Measurements from ENCODE around the gene KLF4.
A peak's percentile ranks its signal among the peaks of the same experiment; 100 is the strongest.

Gene KLF4

DNA sequence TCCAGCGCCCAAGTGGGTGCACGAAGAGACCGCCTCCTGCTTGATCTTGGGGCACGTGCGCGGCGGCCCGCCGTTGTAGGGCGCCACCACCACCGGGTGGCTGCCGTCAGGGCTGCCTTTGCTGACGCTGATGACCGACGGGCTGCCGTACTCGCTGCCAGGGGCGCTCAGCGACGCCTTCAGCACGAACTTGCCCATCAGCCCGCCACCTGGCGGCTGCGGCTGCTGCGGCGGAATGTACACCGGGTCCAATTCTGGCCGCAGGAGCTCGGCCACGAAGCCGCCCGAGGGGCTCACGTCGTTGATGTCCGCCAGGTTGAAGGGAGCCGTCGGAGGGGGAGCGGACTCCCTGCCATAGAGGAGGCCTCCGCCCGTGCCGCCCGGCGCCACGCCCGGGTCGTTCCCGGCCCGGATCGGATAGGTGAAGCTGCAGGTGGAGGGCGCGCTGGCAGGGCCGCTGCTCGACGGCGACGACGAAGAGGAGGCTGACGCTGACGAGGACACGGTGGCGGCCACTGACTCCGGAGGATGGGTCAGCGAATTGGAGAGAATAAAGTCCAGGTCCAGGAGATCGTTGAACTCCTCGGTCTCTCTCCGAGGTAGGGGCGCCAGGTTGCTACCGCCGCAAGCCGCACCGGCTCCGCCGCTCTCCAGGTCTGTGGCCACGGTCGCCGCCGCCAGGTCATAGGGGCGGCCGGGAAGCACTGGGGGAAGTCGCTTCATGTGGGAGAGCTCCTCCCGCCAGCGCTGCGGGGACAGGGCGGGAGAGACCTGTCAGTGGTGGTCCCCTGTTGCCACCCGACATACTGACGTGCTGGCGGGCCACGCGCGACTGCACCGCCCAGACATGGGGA lies 1.8 kb downstream of the KLF4 start:
- DNase-seq: peak in 1 of 2 donors; percentile 35

DNA sequence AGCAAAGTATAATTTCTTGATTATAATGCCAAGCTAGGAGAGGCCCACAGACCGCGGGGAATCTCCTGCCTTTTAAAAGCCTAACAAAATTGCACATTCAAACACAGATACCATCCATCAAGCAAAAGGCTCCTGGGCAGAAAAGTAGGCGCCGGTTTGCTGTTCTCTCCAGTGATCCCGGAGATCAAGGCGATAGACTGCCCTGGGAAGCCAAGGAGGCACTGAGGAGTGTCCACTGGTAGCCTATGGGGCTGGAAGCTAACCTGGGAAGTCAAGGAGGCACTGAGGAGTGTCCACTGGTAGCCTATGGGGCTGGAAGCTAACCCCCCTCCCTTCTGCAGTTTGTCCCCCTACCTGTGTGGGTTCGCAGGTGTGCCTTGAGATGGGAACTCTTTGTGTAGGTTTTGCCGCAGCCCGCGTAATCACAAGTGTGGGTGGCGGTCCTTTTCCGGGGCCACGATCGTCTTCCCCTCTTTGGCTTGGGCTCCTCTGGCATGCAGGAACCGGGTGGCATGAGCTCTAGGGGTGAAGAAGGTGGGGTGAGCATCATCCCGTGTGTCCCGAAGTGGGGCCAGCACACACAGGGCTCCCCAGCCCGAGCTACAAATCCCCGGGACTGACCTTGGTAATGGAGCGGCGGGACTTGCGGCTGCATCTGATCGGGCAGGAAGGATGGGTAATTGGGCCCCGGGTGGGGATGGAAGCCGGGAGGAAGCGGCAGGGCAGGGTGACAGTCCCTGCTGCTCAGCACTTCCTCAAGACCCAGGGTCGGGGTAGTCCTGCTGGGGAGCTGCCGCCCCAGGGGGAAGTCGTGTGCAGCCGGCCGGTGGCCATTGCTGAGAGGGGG lies 2.7 kb downstream of the KLF4 start:
- DNase-seq: no peak

DNA sequence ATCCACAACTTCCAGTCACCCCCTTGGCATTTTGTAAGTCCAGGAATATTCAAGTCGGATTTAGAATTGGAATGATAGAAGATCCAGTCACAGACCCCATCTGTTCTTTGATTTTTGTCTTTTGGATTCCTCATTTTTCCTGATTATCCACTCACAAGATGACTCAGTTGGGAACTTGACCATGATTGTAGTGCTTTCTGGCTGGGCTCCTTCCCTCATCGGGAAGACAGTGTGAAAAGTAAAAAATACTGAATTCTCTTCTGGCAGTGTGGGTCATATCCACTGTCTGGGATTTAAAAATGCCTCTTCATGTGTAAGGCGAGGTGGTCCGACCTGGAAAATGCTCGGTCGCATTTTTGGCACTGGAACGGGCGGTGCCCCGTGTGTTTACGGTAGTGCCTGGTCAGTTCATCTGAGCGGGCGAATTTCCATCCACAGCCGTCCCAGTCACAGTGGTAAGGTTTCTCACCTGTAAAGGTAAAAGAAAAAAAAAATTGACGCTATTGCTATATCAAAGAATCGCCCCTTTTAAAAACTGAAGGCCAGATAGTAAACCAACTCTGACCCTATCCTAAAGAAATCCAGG lies 4.0 kb downstream of the KLF4 start:
- no peak for DNase-seq

DNA sequence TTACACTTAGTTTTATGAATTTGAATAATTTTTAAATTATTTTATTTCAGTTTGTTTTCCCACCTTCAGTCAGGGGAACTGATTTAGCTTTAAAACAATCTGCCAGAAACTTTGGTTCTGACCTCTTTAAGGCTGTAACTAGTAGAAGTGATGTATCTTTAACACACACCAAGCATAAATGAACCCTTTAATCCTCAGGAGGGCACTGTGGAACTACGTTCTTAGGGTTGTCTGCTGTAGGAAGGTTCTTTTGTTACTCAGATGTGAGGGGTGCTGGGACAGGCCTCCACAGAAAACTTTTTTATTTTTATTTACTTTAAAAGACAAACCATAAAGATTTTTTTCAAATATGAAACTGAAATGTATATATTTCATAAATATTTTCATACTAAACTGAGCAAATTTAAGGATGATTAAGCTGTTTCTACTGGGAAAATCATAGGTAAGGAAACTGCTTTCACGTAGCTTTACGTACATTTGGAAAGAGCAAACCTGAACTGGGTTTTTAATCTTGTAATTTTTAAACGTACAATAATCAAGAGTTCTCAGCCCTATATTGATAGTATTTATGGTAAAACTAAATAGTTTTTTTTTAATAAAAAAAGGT lies 5.3 kb downstream of the KLF4 start:
- DNase-seq: peak; percentile 63 to 86

DNA sequence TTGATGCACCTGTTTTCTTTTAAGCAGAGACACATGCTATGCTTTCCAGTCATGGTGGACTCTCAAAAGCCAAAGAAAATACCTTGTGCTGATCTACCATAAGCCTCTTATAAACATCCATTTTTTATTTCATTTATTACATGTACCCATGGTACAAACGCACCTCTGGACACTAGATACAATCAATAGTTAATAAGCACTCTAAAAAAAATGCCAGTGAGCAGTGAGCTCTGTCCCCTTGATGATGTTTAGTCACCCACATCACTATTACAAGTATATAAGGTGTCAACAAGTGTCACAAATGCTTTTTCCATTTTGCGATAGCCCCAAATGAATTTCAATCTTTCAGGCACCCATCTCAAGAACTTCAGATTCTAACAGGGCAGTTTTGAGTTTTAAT lies 5.9 kb downstream of the KLF4 start:
- DNase-seq: no peak

DNA sequence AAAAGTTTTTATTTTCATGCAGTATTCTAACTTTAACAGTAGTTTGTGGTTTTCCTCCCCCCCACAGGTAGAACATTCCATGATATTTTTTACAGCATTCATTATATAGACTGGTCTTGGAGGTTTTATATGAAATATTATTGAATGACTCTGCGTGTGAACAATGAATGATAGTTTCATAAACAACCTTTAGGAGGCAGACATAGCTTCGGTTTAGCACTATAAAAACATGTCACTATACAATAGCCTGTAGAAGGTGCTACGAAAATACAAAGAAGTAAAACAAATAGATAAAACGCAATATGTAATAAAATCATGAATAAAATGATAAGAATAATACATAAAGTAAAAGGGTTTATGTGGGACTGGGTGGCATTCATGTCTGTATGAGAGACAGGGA lies 8.5 kb downstream of the KLF4 start:
- DNase-seq: no peak

DNA sequence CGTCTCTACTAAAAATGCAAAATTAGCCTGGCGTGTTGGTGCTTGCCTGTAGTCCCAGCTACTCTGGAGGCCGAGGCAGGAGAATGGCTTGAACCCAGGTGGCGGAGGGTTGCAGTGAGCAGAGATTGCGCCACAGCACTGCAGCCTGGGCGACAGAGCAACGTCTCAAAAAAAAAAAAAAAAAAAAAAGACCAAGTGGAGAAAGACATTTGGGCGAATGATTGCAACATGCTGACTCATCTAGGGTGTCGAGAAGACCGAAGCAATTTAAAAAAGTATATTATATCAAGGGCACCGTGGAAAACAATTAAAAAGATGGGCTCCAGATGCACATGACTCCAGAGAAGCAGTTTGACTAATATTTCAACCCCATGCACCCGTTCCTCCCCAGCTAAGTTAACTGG lies 9.2 kb downstream of the KLF4 start:
- peak; percentile 71 to 82 for DNase-seq

DNA sequence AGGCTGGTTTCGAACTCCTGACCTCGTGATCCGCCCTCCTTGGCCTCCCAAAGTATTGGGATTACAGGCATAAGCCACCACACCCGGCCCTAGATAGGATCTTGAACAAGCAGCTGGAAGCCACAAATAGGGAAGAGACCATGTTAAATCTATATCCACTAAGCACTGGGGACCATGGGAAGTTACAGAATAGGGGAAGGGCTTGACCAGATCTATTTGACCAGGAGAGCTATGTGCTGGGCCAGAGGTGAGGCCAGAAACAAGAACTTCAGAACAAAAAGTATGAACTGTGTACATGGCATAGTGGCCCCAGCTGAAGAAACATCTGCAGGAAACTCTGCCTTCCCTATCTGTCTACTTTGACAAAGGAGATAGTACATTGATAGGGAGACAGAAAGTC lies 10.8 kb downstream of the KLF4 start:
- no peak for DNase-seq

DNA sequence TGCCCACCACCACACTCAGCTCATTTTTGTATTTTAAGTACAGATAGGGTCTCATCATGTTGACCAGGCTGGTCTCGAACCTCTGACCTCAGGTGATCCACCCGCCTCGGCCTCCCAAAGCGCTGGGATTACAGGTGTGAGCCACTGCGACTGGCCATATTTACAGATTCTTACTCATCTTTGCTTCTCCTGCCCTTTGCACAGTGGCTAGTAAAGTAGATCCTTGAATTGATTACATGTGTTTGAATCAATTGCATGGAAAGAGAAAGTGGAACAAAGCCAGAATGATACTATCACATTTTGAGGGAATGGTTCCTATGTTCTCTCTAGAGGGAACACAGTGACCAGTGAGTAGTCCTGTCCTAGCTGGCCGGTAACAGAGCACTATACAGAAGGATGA lies 15.4 kb downstream of the KLF4 start:
- no peak for DNase-seq

DNA sequence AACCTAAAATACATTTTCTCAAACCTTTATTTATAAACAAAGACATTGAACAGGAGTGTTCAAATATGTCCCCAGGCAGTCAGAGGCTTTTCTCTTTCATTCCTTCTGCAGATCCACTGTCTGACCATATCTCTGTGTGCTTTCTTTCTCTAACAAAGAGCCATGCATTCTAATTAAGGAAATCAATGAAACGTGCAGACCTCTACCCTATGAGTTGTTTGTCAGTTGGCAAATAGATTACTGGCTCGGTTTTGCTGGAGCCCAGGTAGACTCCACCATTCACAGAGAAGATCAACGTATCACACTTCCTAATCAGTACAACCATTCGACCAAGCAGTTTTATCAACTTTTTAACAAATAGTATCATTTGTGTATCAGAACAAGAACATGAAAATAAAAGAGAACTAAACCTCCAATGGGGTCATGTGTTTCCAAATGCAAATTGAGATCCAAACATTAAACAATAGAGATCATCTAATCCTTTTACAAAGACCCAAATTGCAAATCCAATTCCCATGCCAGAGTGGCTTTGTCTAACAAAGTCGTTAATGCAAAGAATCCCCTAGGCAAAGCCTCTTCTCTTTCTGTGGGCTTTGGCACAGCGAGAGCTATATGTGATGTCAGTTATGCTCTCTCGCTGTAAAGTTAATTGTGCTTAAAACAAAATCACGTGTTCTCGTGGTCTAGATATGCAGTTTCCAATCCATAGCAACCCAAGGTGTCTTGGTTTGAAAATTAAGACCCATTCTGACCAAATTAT lies 16.8 kb downstream of the KLF4 start:
- DNase-seq: no peak

DNA sequence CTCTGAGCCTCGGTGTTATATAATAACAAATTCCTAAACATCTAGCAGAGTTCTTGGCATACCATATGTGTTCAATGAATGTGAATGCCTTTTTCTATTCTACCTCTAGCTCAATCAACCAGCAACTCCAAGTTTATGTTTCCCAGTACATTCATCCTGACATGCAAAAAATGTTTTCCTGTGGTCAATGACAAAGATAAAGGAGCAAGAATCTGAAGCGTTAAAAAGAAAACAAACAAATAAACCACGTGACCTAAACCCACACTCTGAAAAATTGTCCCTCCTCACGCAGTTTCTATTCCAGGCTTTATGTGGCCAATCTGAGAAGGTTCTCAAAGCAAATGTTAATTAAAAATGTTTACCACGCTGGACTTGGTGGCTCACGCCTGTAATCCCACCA lies 18.0 kb downstream of the KLF4 start:
- no peak for DNase-seq

DNA sequence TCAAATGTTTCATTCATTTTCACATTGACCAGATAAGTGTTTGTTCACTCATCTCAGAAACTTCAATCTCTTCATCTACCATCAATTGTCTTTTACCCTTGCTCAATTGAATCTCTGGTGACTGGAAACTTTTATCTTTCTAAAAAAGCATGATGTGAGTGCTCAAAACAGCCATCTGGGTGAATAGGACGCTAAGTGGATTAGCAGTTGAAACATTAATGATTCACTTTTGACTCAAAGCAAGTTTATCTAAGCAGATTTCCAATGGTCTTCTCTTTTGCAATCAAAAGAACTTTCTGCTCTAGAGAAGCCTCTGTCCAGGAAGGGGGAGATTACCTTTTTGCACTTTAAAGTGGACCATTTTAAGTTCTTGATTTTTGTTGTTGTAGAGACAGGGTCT lies 22.2 kb downstream of the KLF4 start:
- no peak for DNase-seq

DNA sequence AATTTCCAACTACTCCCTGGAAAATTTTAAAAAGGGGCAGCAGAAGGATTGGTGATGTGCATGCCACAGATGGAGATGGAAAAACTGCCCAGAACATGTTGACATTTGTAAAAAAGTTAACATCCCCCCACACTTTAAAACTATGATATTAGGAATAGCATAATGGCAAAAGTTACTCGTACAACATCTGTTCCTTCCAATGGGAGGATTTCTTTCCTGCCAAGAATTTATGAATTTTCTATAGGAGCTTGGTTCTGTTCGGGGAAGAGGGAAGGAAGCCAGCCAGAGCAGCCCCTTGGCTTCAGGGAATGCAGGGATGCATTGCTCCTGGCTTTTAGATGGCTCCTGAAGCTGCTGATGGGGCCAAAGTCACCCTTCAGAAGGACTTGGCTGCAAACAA lies 22.7 kb downstream of the KLF4 start:
- no peak for DNase-seq

DNA sequence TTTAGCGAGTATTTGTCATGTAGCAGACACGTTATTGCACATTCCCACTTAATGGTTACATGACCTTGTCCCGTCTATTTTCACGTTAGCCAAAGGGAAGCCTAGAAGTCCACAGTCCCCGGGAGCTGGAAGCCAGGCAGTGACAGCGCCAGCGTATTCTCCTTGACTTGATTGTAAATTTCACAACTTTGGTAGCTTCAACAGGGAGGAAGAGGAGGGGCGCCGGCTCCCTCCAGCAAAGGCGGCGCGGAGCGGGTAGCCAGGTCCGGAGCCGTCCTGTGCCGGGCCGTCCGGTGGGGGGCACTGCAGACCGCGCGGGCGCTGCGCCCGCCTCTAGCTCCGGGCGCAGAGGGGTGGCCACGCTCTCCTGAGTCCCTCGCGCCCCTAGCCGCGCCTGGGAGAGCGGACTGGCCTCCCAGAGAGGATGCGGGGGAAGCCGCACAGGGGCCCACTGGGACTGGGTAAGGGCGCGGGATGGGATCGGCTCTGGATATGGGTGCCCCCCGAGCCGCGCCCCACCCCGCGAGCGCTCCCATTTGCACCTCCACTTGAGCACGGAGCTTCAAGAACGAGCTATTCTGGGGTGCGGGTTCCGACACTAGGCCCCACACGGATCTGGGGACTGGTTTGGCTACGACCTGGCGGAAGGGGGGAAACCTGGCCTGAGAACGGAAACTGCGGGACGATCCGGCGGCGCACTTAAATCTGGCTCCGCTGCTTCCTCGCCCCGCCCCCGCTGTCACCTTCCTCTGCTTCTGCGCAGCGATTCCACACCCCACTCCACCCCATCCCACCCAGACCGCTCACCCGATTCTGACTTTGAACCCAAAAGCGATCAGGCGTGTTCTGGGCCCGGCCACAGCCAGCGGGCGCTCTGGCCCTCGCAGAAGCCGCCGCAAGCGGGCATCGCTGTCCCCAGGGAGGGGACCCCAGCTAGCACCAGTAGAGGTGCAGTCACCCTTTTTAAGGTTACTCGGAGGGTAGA lies 23.8 kb downstream of the KLF4 start:
- DNase-seq: peak; percentile 42 to 80

DNA sequence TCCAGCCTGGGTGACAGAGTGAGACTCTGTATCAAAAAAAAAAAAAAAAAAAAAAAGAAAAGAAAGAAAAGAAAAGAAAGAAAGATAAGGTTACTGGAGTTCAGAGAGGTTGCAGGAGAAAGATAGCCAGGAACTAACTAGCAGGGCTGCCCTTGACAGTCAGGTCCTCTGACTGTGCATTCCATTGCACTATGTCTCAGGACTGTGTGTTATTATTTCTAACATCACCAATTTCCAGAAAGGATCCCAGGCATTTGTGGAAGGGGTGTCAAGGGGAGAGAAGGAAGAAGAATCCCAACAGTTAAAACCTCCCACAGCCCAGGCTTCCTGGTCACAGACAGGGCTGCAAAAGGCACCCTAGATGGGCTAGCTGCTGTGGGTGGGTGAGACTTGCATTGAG lies 25.1 kb downstream of the KLF4 start:
- DNase-seq: no peak

DNA sequence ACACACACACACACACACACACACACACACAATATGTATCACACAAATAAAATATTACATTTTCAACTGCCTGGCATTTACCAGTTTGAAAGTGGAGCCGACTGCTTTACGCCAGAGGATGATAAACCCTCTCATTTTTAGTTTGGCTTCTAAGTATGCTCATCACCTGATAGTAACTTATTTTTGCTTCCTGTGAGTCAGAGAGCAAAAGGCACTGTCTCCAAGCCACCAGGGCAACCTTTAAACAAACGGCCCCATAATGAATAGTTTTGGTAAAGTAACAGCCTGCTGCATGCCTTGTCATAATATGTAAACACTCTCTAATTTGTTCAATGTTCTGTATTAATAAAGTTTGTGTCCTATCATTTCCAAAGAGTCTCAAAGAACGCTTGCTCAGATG lies 26.9 kb downstream of the KLF4 start:
- DNase-seq: no peak

DNA sequence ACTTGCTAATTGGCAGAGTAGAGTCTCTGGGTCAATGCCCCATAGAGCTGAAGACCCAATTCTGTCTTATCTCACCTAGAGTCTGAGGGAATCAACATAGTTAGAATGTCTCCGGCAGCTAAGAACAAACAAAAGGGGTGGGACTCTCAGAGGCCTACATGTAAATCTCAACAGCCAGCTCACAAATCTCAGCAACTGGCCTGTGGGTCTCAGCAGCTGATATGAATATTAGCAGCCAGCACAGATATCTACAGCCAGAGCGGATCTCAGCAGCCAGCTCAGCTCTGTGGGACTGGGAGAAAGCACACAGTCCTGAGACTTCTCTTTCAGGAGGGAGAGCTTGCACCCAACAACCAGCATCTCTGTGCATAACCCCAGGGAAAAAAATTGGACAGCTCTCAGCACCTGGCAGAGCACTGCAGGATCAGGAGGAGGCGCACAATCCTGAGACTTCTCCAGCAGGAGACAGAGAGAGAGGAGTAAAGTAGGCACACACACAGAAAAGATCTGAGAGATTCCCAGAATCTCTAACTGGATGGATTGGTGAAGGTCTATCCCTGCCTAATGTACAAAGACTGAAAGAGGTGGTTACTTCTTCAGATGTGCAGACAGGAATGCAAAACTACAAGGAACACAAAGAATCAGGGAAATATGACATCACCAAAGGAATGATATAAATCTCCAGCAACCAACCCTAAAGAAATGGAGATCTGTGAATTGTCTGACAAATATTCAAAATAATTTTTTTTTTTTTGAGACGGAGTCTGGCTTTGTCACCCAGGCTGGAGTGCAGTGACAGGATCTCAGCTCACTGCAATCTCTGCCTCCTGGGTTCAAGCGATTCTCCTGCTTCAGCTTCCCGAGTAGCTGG lies 29.2 kb downstream of the KLF4 start:
- no peak for DNase-seq

DNA sequence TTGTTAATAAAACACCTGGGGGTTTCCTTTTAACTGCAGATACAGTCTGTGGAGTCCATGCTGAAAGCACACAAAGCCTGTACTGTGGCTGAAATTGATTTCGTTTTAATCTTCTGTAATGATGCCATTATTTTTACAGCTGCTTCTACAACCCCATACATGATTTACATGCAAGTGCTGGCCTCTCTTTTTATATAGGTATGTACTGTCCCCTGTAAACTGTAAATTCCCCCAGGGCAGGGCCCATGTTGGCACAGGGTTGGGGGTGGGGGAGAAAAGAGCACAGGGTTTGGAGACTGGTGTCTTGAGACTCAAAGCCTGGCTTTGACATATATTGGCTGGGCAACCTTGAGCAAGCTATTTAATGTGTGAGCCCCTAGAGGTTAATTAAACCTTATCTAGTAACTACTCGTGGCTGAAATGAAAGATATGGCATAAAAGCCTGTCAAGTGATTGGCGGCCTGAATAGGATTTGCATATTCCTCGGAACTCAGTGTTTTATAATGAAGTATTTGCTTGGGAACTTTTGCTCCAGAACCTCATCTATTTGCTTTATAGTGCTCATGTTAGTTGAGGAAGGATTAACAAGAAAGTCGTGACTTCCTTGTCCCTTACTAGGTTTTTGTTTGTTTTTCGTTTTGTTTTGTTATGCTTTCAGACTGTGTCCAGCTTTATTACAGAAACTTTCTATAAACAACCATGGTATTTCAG lies 34.0 kb downstream of the KLF4 start:
- DNase-seq: no peak

DNA sequence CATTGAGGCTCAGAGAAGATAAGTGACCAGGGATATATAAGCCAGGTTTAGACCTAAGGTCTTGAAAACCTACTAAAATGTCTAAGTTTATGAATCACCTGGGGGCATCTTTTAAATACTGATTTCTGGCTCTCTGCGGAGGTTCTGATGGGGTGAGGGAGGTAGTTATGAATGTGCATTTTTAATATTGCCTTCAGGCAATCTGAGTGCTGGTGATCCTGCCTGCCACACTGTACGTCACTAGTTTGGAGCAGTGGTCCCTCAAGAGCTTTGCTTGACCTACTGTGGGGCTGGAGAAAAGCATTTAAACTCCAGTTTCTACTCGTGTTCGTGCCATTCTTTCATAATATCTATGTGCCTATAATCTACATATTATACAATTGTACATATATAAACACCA lies 36.1 kb downstream of the KLF4 start:
- DNase-seq: no peak

DNA sequence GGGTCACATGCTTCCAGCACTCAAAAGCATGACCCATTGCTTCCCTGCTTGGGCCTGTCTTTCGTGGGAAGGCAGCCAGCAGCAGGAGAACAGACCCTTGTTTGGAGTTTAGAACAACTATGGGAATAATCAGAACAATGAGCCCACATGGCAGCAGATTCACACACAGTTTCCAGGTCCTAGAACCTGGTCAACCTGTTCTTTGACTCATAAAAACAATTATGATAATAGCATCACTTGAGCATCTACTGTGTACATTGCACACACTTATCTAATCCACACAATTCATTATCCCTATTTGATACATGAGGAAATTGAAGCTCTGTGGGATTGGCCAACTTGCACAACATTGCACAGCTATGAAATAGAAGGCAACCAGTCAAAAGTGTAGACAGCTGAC lies 41.7 kb downstream of the KLF4 start:
- no peak for DNase-seq
